ENCODE measurements around the gene SGCB. TPM values are rescaled to one million over a fixed set of nuclear protein-coding genes. Genes with fewer than 3 reads are reported as not detected.
"Not testable (repeated sequence)": the region's sequence is repeated elsewhere in the genome, so short reads cannot be mapped to it uniquely, and the experiment has no call there.

The SGCB gene
- 10 to 100 TPM in 4 of 6 donors, 1 to 10 TPM in 2; 6.2 to 30.3 (median 15.4) TPM for total RNA-seq

- Histone ChIP-seq H3K4me3 (peak within 1 kb of the TSS; percentile 76 to 90 (median 84)), H3K27ac (peak within 1 kb of the TSS; percentile 17 to 85 (median 56)), H3K36me3 (no peaks in the 10 kb centered on the region), H3K27me3 (peaks cover 0 to 6% (median 0%) of the 10 kb centered on the region in 4 donors), H3K9me3 (no peaks in the 10 kb centered on the region), H3K4me1 (peaks cover 0 to 14% (median 0%) of the 10 kb centered on the region in 4 donors)
- WGBS, 2 donors = 9 to 11% methylated on average over 12 to 23 of the region's 70 CpGs
- ATAC-seq (ENCODE audit: low FRiP score in 2 of 2) = peak; percentile 38 to 96
- peak; percentile 56 to 95 for DNase-seq
- TF ChIP-seq POLR2A (IDR thresholded peaks at IDR 0.05) (peak in 1 of 4 donors; percentile 51), POLR2AphosphoS5 (IDR thresholded peaks at IDR 0.05) (no peak), EP300 (IDR thresholded peaks at IDR 0.05) (no peak), CTCF (IDR thresholded peaks at IDR 0.05) (peak in 2 of 6 experiments; percentile 11 to 22)
Observed at GRCh38 chr4:52038103-52038912, at the start of gene SGCB. Gene SGCB, minus strand, starts transcription at chr4:52038299. Its CDS starts 40 bp downstream, at chr4:52038259.

GRCh38 chr4:52086425-52086824 is 48.3 kb upstream of the SGCB start:
- H3K27ac ChIP-seq; H3K36me3 ChIP-seq; H3K9me3 ChIP-seq; ATAC-seq (ENCODE audit: low FRiP score in 2 of 2); H3K27me3 ChIP-seq; H3K4me3 ChIP-seq; H3K4me1 ChIP-seq; DNase-seq: not testable (repeated sequence)
- WGBS, 2 donors = 86 to 96% methylated on average over 1 of the region's 1 CpG

GRCh38 chr4:52081216-52081615 is 43.1 kb upstream of the SGCB start:
- Histone ChIP-seq H3K4me3 (no peak overlapping the region), H3K27ac (no peak overlapping the region), H3K9me3 (no peaks in the 10 kb centered on the region), H3K4me1 (no peaks in the 10 kb centered on the region), H3K36me3 (no peaks in the 10 kb centered on the region), H3K27me3 (no peaks in the 10 kb centered on the region)
- TF ChIP-seq POLR2A (IDR thresholded peaks at IDR 0.05) (no peak), EP300 (IDR thresholded peaks at IDR 0.05) (no peak), POLR2AphosphoS5 (IDR thresholded peaks at IDR 0.05) (no peak), CTCF (IDR thresholded peaks at IDR 0.05) (no peak)
- ATAC-seq (ENCODE audit: low FRiP score in 2 of 2) = no peak
- no peak for DNase-seq

GRCh38 chr4:52079659-52080058 is 41.6 kb upstream of the SGCB start:
- ATAC-seq (ENCODE audit: low FRiP score in 2 of 2) (no peak), DNase-seq (no peak)
- no peak overlapping the region for H3K27ac ChIP-seq
- no peaks in the 10 kb centered on the region for H3K27me3 ChIP-seq
- whole genome bisulfite sequencing, 2 donors = 57 to 58% methylated on average over 2 of the region's 2 CpGs
- TF ChIP-seq POLR2AphosphoS5 (IDR thresholded peaks at IDR 0.05) = no peak
- TF ChIP-seq POLR2A (IDR thresholded peaks at IDR 0.05) = no peak
- no peak for TF ChIP-seq CTCF (IDR thresholded peaks at IDR 0.05)
- no peak for TF ChIP-seq EP300 (IDR thresholded peaks at IDR 0.05)
- H3K36me3 ChIP-seq = no peaks in the 10 kb centered on the region
- H3K9me3 ChIP-seq = no peaks in the 10 kb centered on the region
- H3K4me3 ChIP-seq = no peak overlapping the region
- no peaks in the 10 kb centered on the region for H3K4me1 ChIP-seq

GRCh38 chr4:52076731-52077130 is 38.6 kb upstream of the SGCB start:
- ATAC-seq (ENCODE audit: low FRiP score in 2 of 2) (peak in 1 of 2 donors; percentile 46), DNase-seq (peak in 1 of 2 donors; percentile 78)
- TF ChIP-seq POLR2A (IDR thresholded peaks at IDR 0.05) (no peak), EP300 (IDR thresholded peaks at IDR 0.05) (no peak), CTCF (IDR thresholded peaks at IDR 0.05) (no peak), POLR2AphosphoS5 (IDR thresholded peaks at IDR 0.05) (no peak)
- WGBS, 2 donors = 8 to 30% methylated on average over 8 to 23 of the region's 26 CpGs
- Histone ChIP-seq H3K4me1 (no peaks in the 10 kb centered on the region), H3K36me3 (no peaks in the 10 kb centered on the region), H3K4me3 (no peak overlapping the region), H3K9me3 (no peaks in the 10 kb centered on the region), H3K27ac (no peak overlapping the region), H3K27me3 (no peaks in the 10 kb centered on the region)

Measured in upper lobe of left lung (tissue), 6 donors.